Measurements from ENCODE around the gene TCEANC2.

The TCEANC2 gene

GRCh38 chr1:54107131-54107530, 53.7 kb downstream of the TCEANC2 start:
- no peaks in the 10 kb centered on the region for H3K36me3 ChIP-seq (ENCODE audit: control insufficient read depth, insufficient read depth, low read length)

GRCh38 chr1:54108156-54108555, 54.7 kb downstream of the TCEANC2 start:
- Histone ChIP-seq H3K4me1 (ENCODE audit: control insufficient read depth, insufficient read depth, low read length) (no peaks in the 10 kb centered on the region), H3K9ac (ENCODE audit: low read length) (no peak overlapping the region), H3K27me3 (ENCODE audit: control insufficient read depth, insufficient read depth, low read length) (no peaks in the 10 kb centered on the region), H3K9me3 (ENCODE audit: control insufficient read depth, insufficient read depth, low read depth, low read length) (no peaks in the 10 kb centered on the region), H3K4me3 (ENCODE audit: low read depth, low read length) (no peak overlapping the region), H3K27ac (ENCODE audit: low read depth, low read length) (no peak overlapping the region), H3K36me3 (ENCODE audit: control insufficient read depth, insufficient read depth, low read length) (no peaks in the 10 kb centered on the region)

More at GRCh38 chr1:54107131-54107530, 53.7 kb downstream of the TCEANC2 start:
- no peaks in the 10 kb centered on the region for H3K9me3 ChIP-seq (ENCODE audit: control insufficient read depth, insufficient read depth, low read depth, low read length)
- H3K4me1 ChIP-seq (ENCODE audit: control insufficient read depth, insufficient read depth, low read length), result no peaks in the 10 kb centered on the region
- no peak overlapping the region for H3K27ac ChIP-seq (ENCODE audit: low read depth, low read length)
- H3K27me3 ChIP-seq (ENCODE audit: control insufficient read depth, insufficient read depth, low read length), result no peaks in the 10 kb centered on the region
- H3K4me3 ChIP-seq (ENCODE audit: low read depth, low read length), result no peak overlapping the region
- H3K9ac ChIP-seq (ENCODE audit: low read length), result no peak overlapping the region

DNA sequence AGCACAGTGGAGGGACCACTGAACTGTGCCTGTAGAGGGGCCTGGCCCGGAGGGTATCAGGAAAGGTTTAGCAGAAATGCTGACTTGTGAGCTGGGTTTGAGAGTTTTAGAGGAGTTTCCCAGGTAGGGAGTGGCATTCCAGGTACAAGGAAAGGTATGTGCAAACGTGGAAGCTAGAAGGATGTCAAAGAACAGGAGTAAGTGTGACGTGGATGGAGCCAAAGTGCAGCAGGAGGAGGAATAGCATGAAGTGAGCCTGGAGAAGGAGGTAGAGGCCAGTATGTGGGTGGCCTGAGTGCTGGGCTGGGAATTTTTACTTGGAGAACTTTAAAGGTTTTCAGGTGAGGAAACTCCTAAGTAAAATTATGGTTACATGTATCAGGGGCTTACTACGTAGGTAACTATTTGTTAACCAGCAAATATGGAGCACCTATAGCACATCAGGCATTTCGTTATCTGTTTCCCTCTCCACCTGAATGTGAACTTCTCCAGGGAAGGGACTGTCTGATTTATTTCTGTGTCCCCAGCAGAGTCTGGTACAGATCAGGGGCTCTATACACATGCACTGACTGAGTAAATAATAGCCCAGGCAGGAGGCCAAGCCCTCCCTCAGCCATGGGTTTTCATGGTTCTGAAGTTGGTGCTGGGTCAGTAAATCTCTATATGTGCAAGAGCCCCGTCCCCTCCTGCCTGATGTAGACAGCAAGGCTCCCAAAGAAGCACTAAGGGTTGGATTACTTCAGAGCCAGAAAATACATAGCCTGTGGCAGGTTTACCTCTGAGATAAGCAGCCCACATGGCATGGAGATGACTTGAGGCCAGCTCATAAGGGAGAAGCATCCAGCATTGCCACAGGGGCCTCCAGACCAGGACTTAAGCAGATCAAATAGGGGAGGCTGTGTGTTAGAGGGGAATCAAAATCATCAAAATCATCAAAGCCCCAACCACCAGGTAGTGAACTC, 56.0 kb downstream of the TCEANC2 start:
- no peaks in the 10 kb centered on the region for H3K4me1 ChIP-seq (ENCODE audit: control insufficient read depth, insufficient read depth, low read length)
- no peak overlapping the region for H3K9ac ChIP-seq (ENCODE audit: low read length)
- H3K27me3 ChIP-seq (ENCODE audit: control insufficient read depth, insufficient read depth, low read length), result no peaks in the 10 kb centered on the region
- H3K36me3 ChIP-seq (ENCODE audit: control insufficient read depth, insufficient read depth, low read length), result no peaks in the 10 kb centered on the region
- no peak overlapping the region for H3K4me3 ChIP-seq (ENCODE audit: low read depth, low read length)
- no peaks in the 10 kb centered on the region for H3K9me3 ChIP-seq (ENCODE audit: control insufficient read depth, insufficient read depth, low read depth, low read length)
- H3K27ac ChIP-seq (ENCODE audit: low read depth, low read length), result no peak overlapping the region

DNA sequence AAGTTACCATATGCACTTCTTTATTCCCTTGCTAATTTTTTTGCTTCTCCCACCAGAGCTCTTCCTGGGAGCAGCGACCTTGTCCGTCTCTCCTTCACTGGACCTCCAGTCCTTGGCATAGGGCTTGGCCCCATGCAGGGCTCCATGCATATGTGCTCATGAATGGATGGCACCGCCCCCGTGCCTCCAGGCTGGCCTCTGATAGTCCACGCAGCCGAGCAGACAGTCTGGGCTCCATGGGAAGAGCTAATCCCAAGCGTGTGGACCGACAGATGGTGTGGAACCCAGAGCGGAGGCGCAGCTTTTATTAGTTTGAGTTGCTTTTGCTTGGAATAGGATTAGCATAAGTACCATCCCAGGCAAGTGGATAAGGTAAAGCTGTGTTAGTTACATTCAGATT, 57.6 kb downstream of the TCEANC2 start:
- no peak overlapping the region for H3K4me3 ChIP-seq (ENCODE audit: low read depth, low read length)
- H3K9me3 ChIP-seq (ENCODE audit: control insufficient read depth, insufficient read depth, low read depth, low read length), result no peaks in the 10 kb centered on the region
- no peak overlapping the region for H3K27ac ChIP-seq (ENCODE audit: low read depth, low read length)
- H3K9ac ChIP-seq (ENCODE audit: low read length), result no peak overlapping the region
- no peaks in the 10 kb centered on the region for H3K36me3 ChIP-seq (ENCODE audit: control insufficient read depth, insufficient read depth, low read length)
- H3K4me1 ChIP-seq (ENCODE audit: control insufficient read depth, insufficient read depth, low read length), result no peaks in the 10 kb centered on the region
- H3K27me3 ChIP-seq (ENCODE audit: control insufficient read depth, insufficient read depth, low read length), result no peaks in the 10 kb centered on the region

GRCh38 chr1:54111624-54112023, 58.2 kb downstream of the TCEANC2 start:
- Histone ChIP-seq H3K9me3 (ENCODE audit: control insufficient read depth, insufficient read depth, low read depth, low read length) (no peaks in the 10 kb centered on the region), H3K27me3 (ENCODE audit: control insufficient read depth, insufficient read depth, low read length) (no peaks in the 10 kb centered on the region), H3K27ac (ENCODE audit: low read depth, low read length) (no peak overlapping the region), H3K36me3 (ENCODE audit: control insufficient read depth, insufficient read depth, low read length) (no peaks in the 10 kb centered on the region), H3K9ac (ENCODE audit: low read length) (no peak overlapping the region), H3K4me1 (ENCODE audit: control insufficient read depth, insufficient read depth, low read length) (peaks cover under 1% of the 10 kb centered on the region; the same call in 1 of the 2 replicates), H3K4me3 (ENCODE audit: low read depth, low read length) (no peak overlapping the region)

DNA sequence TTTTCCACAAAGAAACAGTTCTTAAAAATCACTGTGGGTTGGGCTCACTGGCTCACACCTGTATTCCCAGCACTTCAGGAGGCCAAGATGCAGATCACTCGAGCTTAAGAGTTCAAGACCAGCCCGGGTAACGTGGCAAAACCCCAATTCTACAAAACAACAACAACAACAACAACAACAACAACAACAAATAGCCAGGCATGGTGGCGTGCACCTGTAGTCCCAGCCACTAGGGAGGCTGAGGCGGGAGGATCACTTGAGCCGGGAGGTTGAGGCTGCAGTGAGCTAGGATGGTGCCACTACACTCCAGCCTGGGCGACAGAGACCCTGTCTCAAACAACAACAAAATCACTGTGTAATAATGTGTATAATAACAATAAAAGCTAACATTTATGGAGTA, 58.6 kb downstream of the TCEANC2 start:
- Histone ChIP-seq H3K4me1 (ENCODE audit: control insufficient read depth, insufficient read depth, low read length) (peaks cover 3% of the 10 kb centered on the region; the same call in 1 of the 2 replicates), H3K9ac (ENCODE audit: low read length) (no peak overlapping the region), H3K36me3 (ENCODE audit: control insufficient read depth, insufficient read depth, low read length) (no peaks in the 10 kb centered on the region), H3K4me3 (ENCODE audit: low read depth, low read length) (no peak overlapping the region), H3K9me3 (ENCODE audit: control insufficient read depth, insufficient read depth, low read depth, low read length) (no peaks in the 10 kb centered on the region), H3K27me3 (ENCODE audit: control insufficient read depth, insufficient read depth, low read length) (no peaks in the 10 kb centered on the region), H3K27ac (ENCODE audit: low read depth, low read length) (no peak overlapping the region)

DNA sequence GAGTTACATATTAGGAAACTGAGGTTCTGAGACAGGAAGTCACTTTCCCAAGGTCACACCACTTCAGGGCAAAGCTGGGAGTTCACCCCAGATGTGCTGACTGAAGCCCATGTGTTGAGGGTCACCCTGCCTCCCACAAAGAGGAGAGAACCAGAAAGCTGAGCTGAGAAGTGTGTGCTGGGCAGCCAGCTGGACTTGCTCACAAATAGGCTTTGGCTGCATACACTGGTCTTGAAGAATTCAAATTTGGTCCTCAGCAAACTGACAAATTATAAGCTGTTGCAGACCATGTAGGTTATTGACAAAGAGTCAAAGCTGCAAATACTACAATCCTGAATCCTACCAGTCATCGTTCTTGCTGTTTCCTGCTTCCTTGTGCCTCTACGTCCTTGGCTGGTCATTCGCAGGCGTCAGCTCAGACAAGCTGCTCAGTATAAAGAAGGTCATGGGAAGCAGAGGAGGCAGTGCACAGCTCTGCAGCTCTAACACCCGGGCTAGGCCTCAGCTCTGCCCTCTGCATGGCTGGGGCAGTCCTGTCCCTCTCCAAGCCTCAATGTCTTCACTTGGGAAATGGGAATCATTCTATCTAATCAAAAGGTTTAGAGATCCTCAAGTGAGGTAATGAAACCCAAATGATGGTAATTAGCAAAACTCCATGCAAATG, 59.4 kb downstream of the TCEANC2 start:
- Histone ChIP-seq H3K27ac (ENCODE audit: low read depth, low read length) (no peak overlapping the region), H3K9me3 (ENCODE audit: control insufficient read depth, insufficient read depth, low read depth, low read length) (no peaks in the 10 kb centered on the region), H3K36me3 (ENCODE audit: control insufficient read depth, insufficient read depth, low read length) (no peaks in the 10 kb centered on the region), H3K27me3 (ENCODE audit: control insufficient read depth, insufficient read depth, low read length) (no peaks in the 10 kb centered on the region), H3K9ac (ENCODE audit: low read length) (no peak overlapping the region), H3K4me3 (ENCODE audit: low read depth, low read length) (no peak overlapping the region), H3K4me1 (ENCODE audit: control insufficient read depth, insufficient read depth, low read length) (peaks cover 3% of the 10 kb centered on the region; the same call in 1 of the 2 replicates)

- Histone ChIP-seq H3K27me3 (ENCODE audit: control insufficient read depth, insufficient read depth, low read length) (no peaks in the 10 kb centered on the region), H3K36me3 (ENCODE audit: control insufficient read depth, insufficient read depth, low read length) (no peaks in the 10 kb centered on the region), H3K4me3 (ENCODE audit: low read depth, low read length) (no peak overlapping the region), H3K27ac (ENCODE audit: low read depth, low read length) (no peak overlapping the region), H3K4me1 (ENCODE audit: control insufficient read depth, insufficient read depth, low read length) (peaks cover 7% of the 10 kb centered on the region; the same call in 1 of the 2 replicates), H3K9me3 (ENCODE audit: control insufficient read depth, insufficient read depth, low read depth, low read length) (no peaks in the 10 kb centered on the region), H3K9ac (ENCODE audit: low read length) (no peak overlapping the region)
These were observed 60.6 kb downstream of the TCEANC2 start for GRCh38 chr1:54114001-54114400.

DNA sequence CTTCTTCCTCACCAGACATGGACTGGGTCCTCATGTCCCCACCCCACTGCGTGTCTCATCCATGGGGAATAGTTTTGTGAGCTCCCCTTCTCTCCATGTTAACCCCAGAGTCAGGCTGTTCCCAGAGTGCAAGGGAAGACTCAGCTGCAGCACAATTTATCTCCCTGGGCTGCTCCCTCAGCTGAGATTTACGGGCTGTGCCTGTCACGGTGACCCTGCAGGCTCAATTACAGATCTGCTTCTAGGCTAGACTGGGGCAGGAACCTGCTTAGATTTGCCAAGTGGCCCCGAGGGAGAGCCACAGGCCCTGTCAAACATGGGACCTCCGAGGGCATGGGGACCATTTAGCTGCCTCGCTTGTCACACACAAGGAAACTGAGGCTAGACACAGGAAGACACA, 61.5 kb downstream of the TCEANC2 start:
- H3K27ac ChIP-seq (ENCODE audit: low read depth, low read length), result no peak overlapping the region
- H3K4me3 ChIP-seq (ENCODE audit: low read depth, low read length), result no peak overlapping the region
- no peaks in the 10 kb centered on the region for H3K9me3 ChIP-seq (ENCODE audit: control insufficient read depth, insufficient read depth, low read depth, low read length)
- H3K4me1 ChIP-seq (ENCODE audit: control insufficient read depth, insufficient read depth, low read length), result peaks cover 7% of the 10 kb centered on the region; the same call in 1 of the 2 replicates
- H3K27me3 ChIP-seq (ENCODE audit: control insufficient read depth, insufficient read depth, low read length), result no peaks in the 10 kb centered on the region
- H3K9ac ChIP-seq (ENCODE audit: low read length), result no peak overlapping the region
- H3K36me3 ChIP-seq (ENCODE audit: control insufficient read depth, insufficient read depth, low read length), result no peaks in the 10 kb centered on the region

- Histone ChIP-seq H3K4me1 (ENCODE audit: control insufficient read depth, insufficient read depth, low read length) (peaks cover 7% of the 10 kb centered on the region; the same call in 1 of the 2 replicates), H3K9ac (ENCODE audit: low read length) (no peak overlapping the region), H3K4me3 (ENCODE audit: low read depth, low read length) (no peak overlapping the region), H3K27ac (ENCODE audit: low read depth, low read length) (no peak overlapping the region), H3K27me3 (ENCODE audit: control insufficient read depth, insufficient read depth, low read length) (no peaks in the 10 kb centered on the region), H3K9me3 (ENCODE audit: control insufficient read depth, insufficient read depth, low read depth, low read length) (no peaks in the 10 kb centered on the region), H3K36me3 (ENCODE audit: control insufficient read depth, insufficient read depth, low read length) (no peaks in the 10 kb centered on the region)
These were observed 62.1 kb downstream of the TCEANC2 start for GRCh38 chr1:54115520-54115919.

Data from HUES6 (cell line).